GM13977 (cell line): ENCODE measurements around the gene MEI1.

Source experiments
- DNase-seq: peaks from one replicate; pipeline ENCODE4 v3.0.0; 2012; ENCODE audit warnings: low spot score
- in situ Hi-C: fragments of 300-500 bp; cut with MboI; formaldehyde crosslinking; loops from one replicate; pipeline ENCODE4 v1.12.0; 2022; ENCODE audit warnings: low sequenced_read_pairs, low pct_unique_long_range_greater_than_20kb, mixed read lengths, inconsistent platforms; ENCODE audit not compliant: unreplicated experiment
- TF ChIP-seq, protein P1 (sequence below): IDR thresholded peaks from 2 replicates; pipeline ENCODE4 v1.5.1; 2012; ENCODE audit warnings: mild to moderate bottlenecking, control low read depth; ENCODE audit not compliant: insufficient read depth; ENCODE audit errors: extremely low read depth, missing control alignments

Gene MEI1

DNA sequence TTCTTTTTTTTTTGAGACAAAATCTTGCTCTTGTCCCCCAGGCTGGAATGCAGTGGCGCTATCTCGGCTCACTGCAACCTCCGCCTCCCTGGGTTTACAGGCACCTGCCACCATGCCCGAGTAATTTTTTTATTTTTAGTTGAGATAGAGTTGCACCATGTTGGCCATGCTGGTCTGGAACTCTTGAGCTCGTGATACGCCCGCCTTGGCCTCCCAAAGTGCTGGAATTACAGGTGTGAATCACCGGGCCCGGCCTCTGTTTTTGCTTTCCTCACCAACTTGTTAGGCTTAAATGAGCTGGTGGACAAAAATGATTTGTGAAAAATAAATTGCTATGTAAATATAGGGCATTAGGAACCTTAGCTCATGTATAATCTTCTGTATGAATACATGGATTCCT lies 3.5 kb downstream of the MEI1 start:
- in situ Hi-C loops: no loop called here
- TF ChIP-seq, protein P1, sequence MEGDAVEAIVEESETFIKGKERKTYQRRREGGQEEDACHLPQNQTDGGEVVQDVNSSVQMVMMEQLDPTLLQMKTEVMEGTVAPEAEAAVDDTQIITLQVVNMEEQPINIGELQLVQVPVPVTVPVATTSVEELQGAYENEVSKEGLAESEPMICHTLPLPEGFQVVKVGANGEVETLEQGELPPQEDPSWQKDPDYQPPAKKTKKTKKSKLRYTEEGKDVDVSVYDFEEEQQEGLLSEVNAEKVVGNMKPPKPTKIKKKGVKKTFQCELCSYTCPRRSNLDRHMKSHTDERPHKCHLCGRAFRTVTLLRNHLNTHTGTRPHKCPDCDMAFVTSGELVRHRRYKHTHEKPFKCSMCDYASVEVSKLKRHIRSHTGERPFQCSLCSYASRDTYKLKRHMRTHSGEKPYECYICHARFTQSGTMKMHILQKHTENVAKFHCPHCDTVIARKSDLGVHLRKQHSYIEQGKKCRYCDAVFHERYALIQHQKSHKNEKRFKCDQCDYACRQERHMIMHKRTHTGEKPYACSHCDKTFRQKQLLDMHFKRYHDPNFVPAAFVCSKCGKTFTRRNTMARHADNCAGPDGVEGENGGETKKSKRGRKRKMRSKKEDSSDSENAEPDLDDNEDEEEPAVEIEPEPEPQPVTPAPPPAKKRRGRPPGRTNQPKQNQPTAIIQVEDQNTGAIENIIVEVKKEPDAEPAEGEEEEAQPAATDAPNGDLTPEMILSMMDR: no peak
- no peak for DNase-seq

GRCh38 chr22:41709341-41709740 lies 10.0 kb downstream of the MEI1 start:
- TF ChIP-seq, protein P1: no peak

GRCh38 chr22:41713004-41713403 lies 13.7 kb downstream of the MEI1 start:
- no peak for DNase-seq
- in situ Hi-C loops: no loop called here

More at GRCh38 chr22:41709341-41709740, 10.0 kb downstream of the MEI1 start:
- in situ Hi-C loops: no loop called here
- no peak for DNase-seq

DNA sequence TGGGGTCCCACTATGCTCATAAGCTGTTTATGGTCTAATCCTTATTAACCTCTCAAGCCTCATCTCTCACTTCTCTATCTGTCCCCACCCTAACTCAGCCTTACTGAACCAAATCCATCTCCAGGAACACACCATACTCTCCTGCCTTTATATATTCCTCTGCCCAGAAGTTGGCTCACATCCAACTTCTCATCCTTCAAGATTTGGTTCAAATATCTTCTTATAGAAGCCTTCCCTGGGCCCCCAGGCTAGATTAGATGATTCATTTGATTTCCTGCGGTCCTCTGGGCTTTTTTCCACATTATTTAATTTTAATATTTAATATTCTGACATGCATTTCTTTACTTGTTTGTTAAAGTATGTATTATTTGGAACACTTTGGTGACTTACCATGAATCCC lies 23.2 kb downstream of the MEI1 start:
- TF ChIP-seq, protein P1: no peak
- in situ Hi-C loops: no loop called here
- DNase-seq: no peak

More at GRCh38 chr22:41713004-41713403, 13.7 kb downstream of the MEI1 start:
- TF ChIP-seq, protein P1: no peak

GRCh38 chr22:41725510-41726110 lies 26.3 kb downstream of the MEI1 start:
- in situ Hi-C loops: no loop called here

DNA sequence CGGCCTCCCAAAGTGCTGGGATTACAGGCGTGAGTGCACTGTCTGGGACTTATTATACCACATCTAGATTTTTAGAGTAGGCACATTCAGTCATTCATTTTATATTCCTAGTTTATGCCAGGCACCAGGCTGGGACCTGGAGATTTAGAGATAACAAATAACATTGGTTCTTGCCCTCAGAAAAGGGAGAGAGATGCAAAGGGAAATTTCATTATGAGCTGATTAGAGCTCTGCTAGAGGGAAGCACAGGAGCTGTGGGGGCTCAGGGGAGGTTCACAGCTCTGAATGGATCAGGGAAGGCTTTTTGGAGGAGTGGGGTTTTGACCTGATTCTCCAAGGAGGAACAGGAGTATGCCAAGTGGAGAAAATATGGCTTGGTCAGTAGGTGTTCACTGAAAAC lies 32.3 kb downstream of the MEI1 start:
- TF ChIP-seq, protein P1: no peak
- in situ Hi-C loops: no loop called here
- no peak for DNase-seq

More at GRCh38 chr22:41725510-41726110, 26.3 kb downstream of the MEI1 start:
- TF ChIP-seq, protein P1: no peak
- no peak for DNase-seq
